DMS79 (cell line): ENCODE results near the gene PYCR2.
"Not testable (repeated sequence)": the region's sequence is repeated elsewhere in the genome, so short reads cannot be mapped to it uniquely, and the experiment has no call there.

ENCODE experiments used
- DNase-seq: peaks from one replicate; lab custom pipeline; 2025; lab: John Stamatoyannopoulos, UW

The PYCR2 gene

GRCh38 chr1:225890346-225891228 lies 33.5 kb downstream of the PYCR2 start:
- DNase-seq, result no peak

- DNase-seq, result no peak
Measured at GRCh38 chr1:225889743-225890142, 34.3 kb downstream of the PYCR2 start.

- DNase-seq, result no peak
Measured at GRCh38 chr1:225888898-225889601, 35.0 kb downstream of the PYCR2 start, which contains the start of gene LEFTY1. Gene LEFTY1 (minus strand): TSS chr1:225889146. CDS start chr1:225889066, 80 bp downstream.

- no peak for DNase-seq
Measured at GRCh38 chr1:225888289-225888897, 35.7 kb downstream of the PYCR2 start.

- DNase-seq, result not testable (repeated sequence)
Measured at GRCh38 chr1:225887554-225888288, 36.3 kb downstream of the PYCR2 start.

- DNase-seq, result no peak
Measured at GRCh38 chr1:225887030-225887314, 37.1 kb downstream of the PYCR2 start.

- no peak for DNase-seq
Measured at GRCh38 chr1:225886159-225887029, 37.7 kb downstream of the PYCR2 start.

GRCh38 chr1:225885336-225885735 lies 38.7 kb downstream of the PYCR2 start:
- no peak for DNase-seq

- no peak for DNase-seq
Measured at GRCh38 chr1:225883616-225884265, 40.3 kb downstream of the PYCR2 start.

GRCh38 chr1:225882694-225883615 lies 41.1 kb downstream of the PYCR2 start:
- no peak for DNase-seq

GRCh38 chr1:225881959-225882693 lies 41.9 kb downstream of the PYCR2 start, which contains the start of gene TMEM63A:
Gene TMEM63A (minus strand): TSS chr1:225882380. CDS start chr1:225877580, 4,800 bp downstream.
- DNase-seq, result peak; percentile 37

GRCh38 chr1:225881081-225881958 lies 42.7 kb downstream of the PYCR2 start:
- no peak for DNase-seq

GRCh38 chr1:225880636-225881035 lies 43.4 kb downstream of the PYCR2 start:
- DNase-seq, result no peak

GRCh38 chr1:225880222-225880588 lies 43.8 kb downstream of the PYCR2 start:
- DNase-seq, result no peak

GRCh38 chr1:225879521-225880221 lies 44.4 kb downstream of the PYCR2 start:
- DNase-seq, result no peak

GRCh38 chr1:225878282-225878681 lies 45.8 kb downstream of the PYCR2 start:
- DNase-seq, result no peak

- no peak for DNase-seq
Measured at GRCh38 chr1:225877580-225877979, 46.5 kb downstream of the PYCR2 start.
